Lower lobe of right lung (tissue), 2 donors: Measurements from ENCODE around the gene SH3BGRL2. TPM values are rescaled to one million over a fixed set of nuclear protein-coding genes. Genes with fewer than 3 reads are reported as not detected.
A peak's percentile ranks its signal among the peaks of the same experiment; 100 is the strongest.

Source experiments
- ATAC-seq, 2 donors: fragments of 200-7000 bp; cut with Tn5 transposase; one replicate each; pipeline ENCODE4 v1.9.1; 2020 to 2022; ENCODE audit warnings: mild to moderate bottlenecking in 2 of 2, moderate library complexity in 2 of 2
- DNase-seq: peaks from one replicate; pipeline ENCODE4 v3.0.0-alpha.2; 2020
- H3K27ac ChIP-seq: fragments of 200-600 bp; one replicate; pipeline ENCODE4 v1.8.0; 2022
- H3K27me3 ChIP-seq: fragments of 200-600 bp; one replicate; pipeline ENCODE4 v1.8.0; 2022; ENCODE audit warnings: low read depth
- H3K36me3 ChIP-seq: fragments of 200-600 bp; one replicate; pipeline ENCODE4 v1.8.0; 2022; ENCODE audit warnings: mild to moderate bottlenecking
- H3K4me1 ChIP-seq: fragments of 200-600 bp; one replicate; pipeline ENCODE4 v1.8.0; 2022
- H3K4me3 ChIP-seq: fragments of 200-600 bp; one replicate; pipeline ENCODE4 v1.8.0; 2022; ENCODE audit warnings: mild to moderate bottlenecking
- H3K9me3 ChIP-seq: fragments of 200-600 bp; one replicate; pipeline ENCODE4 v1.8.0; 2022
- CTCF ChIP-seq: fragments of 200-600 bp; IDR thresholded peaks from one replicate; pipeline ENCODE4 v1.8.0; 2022; ENCODE audit warnings: antibody characterized with exemption, mild to moderate bottlenecking
- intact Hi-C: fragments of 100-400 bp; cut with DNase I; formaldehyde crosslinking; loops from one replicate; pipeline ENCODE4 v1.11.0; 2022
- total RNA-seq: library from RNA; stranded (reverse); fragmentation: NEBNext Ultra II Directional; extraction: Animal tissue kit (Norgen Biotek cat#: 25700); gene quantifications from one replicate; pipeline ENCODE4 v1.2.1, GENCODE V29; 2021
- donor health status: DM: no; HTN: yes; CAD: no; lungs with severe emphysema.

SH3BGRL2 gene
- total RNA-seq, 1 donor from 2014 or later: 28.9 TPM

GRCh38 chr6:79708095-79708791 lies 77.1 kb downstream of the SH3BGRL2 start:
- Histone ChIP-seq H3K4me1 (no peaks in the 10 kb centered on the region), H3K36me3 (no peaks in the 10 kb centered on the region), H3K27ac (no peak overlapping the region), H3K27me3 (no peaks in the 10 kb centered on the region), H3K4me3 (no peak overlapping the region), H3K9me3 (no peaks in the 10 kb centered on the region)
- no peak for TF ChIP-seq CTCF
- DNase-seq: no peak
- intact Hi-C loops: no loop called here
- ATAC-seq: no peak

GRCh38 chr6:79710127-79710526 lies 79.0 kb downstream of the SH3BGRL2 start:
- Histone ChIP-seq H3K27me3 (no peaks in the 10 kb centered on the region), H3K4me1 (no peaks in the 10 kb centered on the region), H3K36me3 (no peaks in the 10 kb centered on the region), H3K27ac (no peak overlapping the region), H3K4me3 (no peak overlapping the region), H3K9me3 (no peaks in the 10 kb centered on the region)
- DNase-seq (no peak), ATAC-seq (peak in 1 of 2 donors; percentile 13)
- intact Hi-C loops: no loop called here
- no peak for TF ChIP-seq CTCF

- no peaks in the 10 kb centered on the region for H3K4me1 ChIP-seq
- intact Hi-C loops: no loop called here
- no peak for ATAC-seq
- no peak overlapping the region for H3K4me3 ChIP-seq
- TF ChIP-seq CTCF: no peak
- no peaks in the 10 kb centered on the region for H3K9me3 ChIP-seq
- no peak overlapping the region for H3K27ac ChIP-seq
- DNase-seq: no peak
- no peaks in the 10 kb centered on the region for H3K27me3 ChIP-seq
- H3K36me3 ChIP-seq: no peaks in the 10 kb centered on the region
Measured at GRCh38 chr6:79711167-79711566, 80.0 kb downstream of the SH3BGRL2 start.

GRCh38 chr6:79712144-79712543 lies 81.0 kb downstream of the SH3BGRL2 start:
- Histone ChIP-seq H3K27me3 (no peaks in the 10 kb centered on the region), H3K36me3 (no peaks in the 10 kb centered on the region), H3K4me3 (no peak overlapping the region), H3K27ac (no peak overlapping the region), H3K9me3 (no peaks in the 10 kb centered on the region), H3K4me1 (no peaks in the 10 kb centered on the region)
- TF ChIP-seq CTCF: no peak
- DNase-seq (no peak), ATAC-seq (no peak)
- intact Hi-C loops: no loop called here

- no peaks in the 10 kb centered on the region for H3K9me3 ChIP-seq
- no peak for TF ChIP-seq CTCF
- ATAC-seq: no peak
- no peak overlapping the region for H3K4me3 ChIP-seq
- H3K36me3 ChIP-seq: no peaks in the 10 kb centered on the region
- no peaks in the 10 kb centered on the region for H3K27me3 ChIP-seq
- intact Hi-C loops: no loop called here
- no peaks in the 10 kb centered on the region for H3K4me1 ChIP-seq
- no peak overlapping the region for H3K27ac ChIP-seq
- DNase-seq: no peak
Measured at GRCh38 chr6:79712616-79713135, 81.5 kb downstream of the SH3BGRL2 start.
